Epithelial cell of umbilical artery (primary cell): ENCODE measurements around the gene ZNF530. TPM values are rescaled to one million over a fixed set of nuclear protein-coding genes. Genes with fewer than 3 reads are reported as not detected.

Source experiments
- total RNA-seq: library from RNA; depleted of rRNA; stranded (reverse); fragments of >200 nt; gene quantifications from 2 replicates; pipeline ENCODE4 v1.2.3, GENCODE V29; 2014

ZNF530 gene
- total RNA-seq: 1.4 and 7.1 TPM in 2 replicates

DNA sequence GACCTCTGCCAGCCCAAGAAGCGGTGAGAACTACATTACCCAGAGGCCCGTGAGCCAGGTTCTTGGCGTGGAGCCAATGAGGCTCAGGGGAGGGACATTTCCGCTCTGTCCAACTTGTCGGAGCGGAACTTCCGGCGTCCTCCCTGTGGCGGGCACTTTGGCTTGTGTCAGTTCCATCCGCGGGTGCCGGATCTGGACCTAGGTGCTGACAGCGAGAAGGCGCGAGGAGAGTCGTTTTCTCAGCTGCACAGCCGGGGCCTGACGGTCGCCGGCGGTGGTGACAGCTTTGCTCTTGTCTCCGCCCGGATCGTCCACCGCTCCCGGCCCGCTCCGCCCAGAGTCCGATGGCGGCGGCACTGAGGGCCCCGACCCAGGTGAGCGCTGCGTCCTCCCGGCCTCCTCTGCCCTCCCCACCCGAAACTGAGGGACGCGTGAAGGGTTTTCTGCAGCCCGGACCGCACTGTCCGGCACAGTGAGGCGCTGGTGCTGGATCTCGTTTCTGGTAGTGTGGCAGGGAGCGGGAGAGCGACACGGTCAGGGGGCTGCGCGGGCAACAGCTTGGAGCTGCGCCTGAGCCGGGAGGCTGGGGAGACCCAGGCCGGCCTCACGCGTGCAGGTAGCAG, at the start of gene ZNF530:
ZNF530 (plus strand) TSS at position 125 of the 623 bp plus-strand sequence. CDS start 4,461 bp downstream, outside the sequence.

DNA sequence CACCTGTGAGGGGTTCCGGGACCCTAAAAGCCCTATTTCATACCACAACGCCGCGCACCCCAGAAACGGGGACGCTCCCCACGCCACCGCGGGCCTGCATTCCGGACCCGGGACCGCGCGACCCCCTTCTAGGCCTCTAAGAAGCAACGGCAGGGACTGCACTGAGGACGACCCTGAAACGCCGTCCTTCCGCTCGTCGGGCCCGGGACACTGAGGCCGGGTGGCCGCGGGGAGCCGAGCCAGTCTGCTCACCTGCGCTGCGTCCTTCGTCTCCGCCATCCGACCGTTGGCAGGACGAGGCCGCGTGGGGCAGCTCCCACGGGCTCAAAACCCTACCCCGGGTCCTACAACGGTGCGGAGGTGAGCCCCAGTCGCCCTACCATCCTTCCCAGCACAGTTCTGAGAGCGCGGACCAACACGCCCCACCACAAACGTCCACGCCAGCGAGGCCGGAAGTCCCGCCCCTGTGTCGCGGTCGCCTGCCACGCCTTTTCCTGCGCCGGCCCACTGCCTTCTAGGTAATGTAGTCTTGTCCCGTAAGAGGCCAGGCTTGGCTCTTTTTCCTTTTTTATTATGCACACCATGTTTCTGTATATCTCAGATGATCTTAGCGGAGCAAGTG, 40.2 kb upstream of the ZNF530 start, which contains the start of gene ZNF550:
ZNF550 (minus strand) TSS at position 460 of the 622 bp plus-strand sequence; CDS start at position 279, 181 bp downstream.

DNA sequence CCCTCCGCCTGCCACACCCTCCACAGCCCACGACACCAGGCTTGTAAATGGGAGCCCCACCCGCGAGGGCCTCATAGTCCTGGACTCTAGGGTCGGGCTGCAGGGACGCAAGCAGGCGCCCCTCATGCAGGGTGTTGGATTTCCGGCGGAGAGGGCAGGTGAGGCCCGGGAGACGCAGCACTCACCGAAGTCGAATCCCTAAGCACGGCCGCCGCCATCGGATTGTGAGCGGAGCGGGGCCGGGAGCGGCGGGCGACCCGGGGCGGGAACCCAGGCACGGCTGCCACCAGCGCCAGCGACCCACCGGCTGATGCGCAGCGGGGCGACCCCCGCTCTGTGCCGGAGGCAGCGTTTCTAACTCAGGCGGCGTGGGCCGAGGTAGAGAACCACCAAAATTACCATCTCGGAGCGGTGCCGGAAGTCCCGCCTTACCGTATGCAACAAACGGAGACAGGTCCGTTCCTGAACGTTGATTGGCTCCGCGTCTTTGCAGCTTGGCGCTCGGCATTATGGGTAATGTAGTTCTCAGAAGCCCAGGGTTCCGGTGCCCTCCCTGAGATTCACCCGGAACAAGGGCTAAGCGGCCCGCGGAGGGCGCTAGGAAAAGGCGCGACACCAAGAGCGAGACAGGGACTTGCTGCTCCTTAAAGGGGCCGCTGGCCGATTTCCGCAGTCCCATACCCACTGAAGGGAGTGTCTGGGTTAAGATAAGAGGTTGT, 21.0 kb upstream of the ZNF530 start, which contains the start of gene ZNF416:
ZNF416 (minus strand) TSS at position 425 of the 719 bp plus-strand sequence; CDS start at position 218, 207 bp downstream.

DNA sequence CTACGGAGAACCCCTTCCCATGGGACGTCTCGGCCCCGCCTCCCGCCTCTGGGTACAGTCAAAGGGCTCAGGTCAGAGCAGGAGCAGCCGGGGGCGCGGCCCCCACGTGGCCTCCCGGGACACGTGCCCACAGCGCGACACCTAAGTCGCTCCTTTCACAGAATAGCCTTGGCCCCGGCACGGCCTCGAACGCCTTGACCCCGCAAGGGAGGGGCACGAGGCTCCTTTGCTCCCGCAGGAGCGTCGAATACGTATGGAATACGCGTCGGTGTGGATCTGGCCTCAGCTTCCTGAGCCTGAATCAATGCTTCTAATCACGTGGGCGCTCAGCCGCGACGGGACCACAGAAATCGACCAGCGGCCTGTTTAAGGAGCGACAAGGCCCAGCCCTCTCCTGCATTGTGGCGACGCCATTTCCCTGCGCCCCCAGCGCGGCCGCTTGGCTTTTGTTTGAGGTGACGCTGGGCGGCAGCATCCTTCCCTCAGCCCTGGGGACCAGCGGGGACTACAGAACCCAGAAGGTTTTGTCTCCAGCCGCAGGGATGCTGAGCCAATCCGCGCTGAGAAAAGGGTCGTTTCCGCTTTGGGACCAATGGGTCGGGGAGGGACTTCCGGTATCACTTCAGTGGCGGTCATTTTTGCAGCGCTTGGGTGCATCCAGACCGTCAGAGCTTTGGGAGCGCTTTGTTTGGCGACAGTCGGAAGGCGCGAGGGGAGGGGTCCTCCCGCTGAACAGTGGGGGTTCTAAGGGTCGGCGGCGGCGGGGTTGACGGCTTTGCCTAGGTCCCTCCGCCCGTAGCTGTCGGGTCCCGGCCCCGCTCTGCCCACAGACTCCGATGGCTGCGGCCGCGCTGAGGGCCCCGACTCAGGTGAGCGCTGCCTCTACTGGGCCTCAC, 15.9 kb upstream of the ZNF530 start, which contains the start of gene ZIK1:
ZIK1 (plus strand) TSS at position 625 of the 896 bp plus-strand sequence; CDS start at position 837, 212 bp downstream.

DNA sequence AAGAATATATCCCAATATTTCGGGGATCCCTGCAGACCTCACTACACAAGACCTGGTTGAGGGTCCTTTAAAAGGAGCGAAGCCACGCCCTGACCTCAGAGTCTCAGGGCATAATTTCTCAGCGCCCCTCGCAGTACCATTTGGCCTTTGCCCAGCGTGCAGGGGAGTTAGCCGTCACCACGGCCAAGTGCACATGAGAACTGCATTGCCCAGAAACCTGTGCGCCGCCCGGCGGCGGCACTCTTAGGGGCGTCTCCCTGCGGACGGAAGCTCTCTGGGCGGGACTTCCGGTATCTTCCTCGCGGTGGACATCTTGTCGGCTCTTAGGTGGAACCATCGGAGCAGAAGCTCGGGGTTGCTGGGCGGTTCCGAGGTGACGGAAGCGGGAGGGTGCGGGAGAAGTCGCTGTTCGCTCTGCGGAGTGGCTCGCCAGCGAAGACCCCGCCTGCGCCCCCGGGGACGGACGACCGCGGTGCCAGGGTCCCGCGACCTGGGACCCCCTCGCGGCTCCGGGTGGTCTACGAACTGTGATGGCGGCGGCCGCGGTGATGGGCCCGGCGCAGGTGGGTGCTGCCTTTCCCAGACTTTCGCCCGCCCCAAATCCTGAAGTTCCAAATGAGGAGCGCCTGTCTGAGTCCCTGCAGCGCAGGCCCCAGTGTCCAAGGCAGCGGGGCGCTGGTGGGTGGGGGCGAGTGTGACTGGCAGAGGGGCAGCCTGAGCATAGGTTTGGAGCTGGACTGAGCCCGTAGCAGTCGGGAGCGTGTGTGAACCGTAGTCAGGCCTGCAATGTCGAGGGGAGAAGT, 14.5 kb downstream of the ZNF530 start, which contains the start of gene ZNF134:
ZNF134 (plus strand) TSS at position 302 of the 803 bp plus-strand sequence. CDS start 5,227 bp downstream, outside the sequence.

DNA sequence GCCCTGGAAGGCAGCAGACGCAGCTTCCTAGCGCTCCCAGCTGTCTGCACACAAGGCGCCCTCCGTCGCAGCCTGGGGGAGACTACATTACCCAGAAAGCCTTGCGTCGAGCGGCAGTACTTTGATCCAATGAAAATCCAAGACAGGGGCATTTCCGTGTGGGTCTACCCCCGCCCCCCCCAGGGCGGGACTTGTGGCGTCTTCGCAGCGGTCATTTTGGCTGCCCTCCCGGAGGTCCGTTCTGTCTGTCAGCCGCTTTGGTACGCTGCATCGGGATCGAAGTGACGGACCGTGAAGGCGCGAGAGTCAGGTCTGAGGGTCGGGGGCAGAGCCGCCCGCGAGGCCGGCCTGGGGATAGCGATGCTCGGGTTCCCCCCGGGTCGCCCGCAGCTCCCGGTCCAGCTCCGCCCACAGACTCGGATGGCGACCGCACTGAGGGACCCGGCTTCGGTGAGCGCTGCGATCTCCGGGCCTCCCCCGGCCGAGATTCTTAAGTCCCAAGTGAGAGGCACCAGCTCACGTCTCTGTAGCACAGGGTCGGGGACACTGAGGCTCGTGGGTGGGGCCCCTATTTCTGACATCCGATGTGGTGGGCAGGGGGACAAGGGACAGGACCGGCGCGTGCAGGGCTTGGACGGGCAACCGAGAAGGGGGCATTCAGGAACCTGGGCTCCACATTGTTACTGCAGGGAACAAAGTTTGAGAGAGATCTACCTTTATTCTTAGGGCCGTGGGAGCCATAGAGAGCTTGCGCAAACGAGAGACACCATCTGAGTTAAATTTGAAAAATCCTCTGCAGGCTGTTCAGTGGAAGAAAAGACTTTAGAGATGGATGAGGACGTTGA, 33.5 kb downstream of the ZNF530 start, which contains the start of gene ZNF211:
ZNF211 (plus strand) TSS at position 182 of the 845 bp plus-strand sequence; CDS start at position 361, 179 bp downstream.

Other genes starting within 250 kb of the ZNF530 start
- 7.4 and 7.8 TPM in 2 replicates for gene ZNF304, start 248.6 kb upstream of the ZNF530 start, total RNA-seq
- gene TRAPPC2B, start 236.3 kb upstream of the ZNF530 start, total RNA-seq: 7.4 and 14.0 TPM in 2 replicates
- 1.6 and 2.1 TPM in 2 replicates for gene ZNF547, start 236.3 kb upstream of the ZNF530 start, total RNA-seq
- 9.7 and 15.6 TPM in 2 replicates for gene ZNF548, start 210.0 kb upstream of the ZNF530 start, total RNA-seq
- gene ZNF17, start 188.7 kb upstream of the ZNF530 start, total RNA-seq: 8.2 and 11.0 TPM in 2 replicates
- gene ZNF749, start 164.6 kb upstream of the ZNF530 start, total RNA-seq: 7.8 and 13.8 TPM in 2 replicates
- gene VN1R1, start 142.7 kb upstream of the ZNF530 start, total RNA-seq: 0.30 and 0.32 TPM in 2 replicates
- gene ZNF772, start 122.3 kb upstream of the ZNF530 start, total RNA-seq: 8.8 and 13.1 TPM in 2 replicates
- 7.3 and 8.8 TPM in 2 replicates for gene ZNF419, start 112.1 kb upstream of the ZNF530 start, total RNA-seq
- gene ZNF773, start 99.9 kb upstream of the ZNF530 start, total RNA-seq: 7.5 and 8.1 TPM in 2 replicates
- 3.5 and 5.2 TPM in 2 replicates for gene ZNF549, start 72.5 kb upstream of the ZNF530 start, total RNA-seq
- 2.9 and 5.8 TPM in 2 replicates for gene ZNF550, start 40.0 kb upstream of the ZNF530 start, total RNA-seq
- 3.9 and 4.3 TPM in 2 replicates for gene ZNF416, start 21.0 kb upstream of the ZNF530 start, total RNA-seq
- gene ZIK1, start 15.7 kb upstream of the ZNF530 start, total RNA-seq: 1.6 and 2.9 TPM in 2 replicates
- gene ZNF134, start 14.4 kb downstream of the ZNF530 start, total RNA-seq: 14.9 and 18.5 TPM in 2 replicates
- gene ZNF211, start 33.3 kb downstream of the ZNF530 start, total RNA-seq: 5.8 and 9.3 TPM in 2 replicates
- gene ZSCAN4, start 69.0 kb downstream of the ZNF530 start, total RNA-seq: not detected in 2 replicates
- gene ZNF551, start 82.1 kb downstream of the ZNF530 start, total RNA-seq: 7.4 and 9.4 TPM in 2 replicates
- gene ZNF154, start 109.3 kb downstream of the ZNF530 start, total RNA-seq: 0.32 and 1.5 TPM in 2 replicates
- gene ZNF671, start 127.7 kb downstream of the ZNF530 start, total RNA-seq: 4.2 and 7.0 TPM in 2 replicates
- gene ZNF776, start 146.9 kb downstream of the ZNF530 start, total RNA-seq: 9.9 and 12.0 TPM in 2 replicates
- gene ZNF586, start 169.8 kb downstream of the ZNF530 start, total RNA-seq: 11.4 and 22.9 TPM in 2 replicates
- 6.5 and 10.5 TPM in 2 replicates for gene ZNF552, start 215.0 kb downstream of the ZNF530 start, total RNA-seq
- 20.8 and 22.5 TPM in 2 replicates for gene ZNF587B, start 230.4 kb downstream of the ZNF530 start, total RNA-seq
- gene ZNF587, start 250.0 kb downstream of the ZNF530 start, total RNA-seq: 29.6 and 31.8 TPM in 2 replicates